GM18873 (cell line): ENCODE results near the gene CAPZA3.
"Not testable (repeated sequence)": the region's sequence is repeated elsewhere in the genome, so short reads cannot be mapped to it uniquely, and the experiment has no call there.

Experiments
- ATAC-seq: cut with Tn5 transposase; IDR thresholded peaks from one replicate; pipeline ENCODE4 v1.9.1; 2021; ENCODE audit warnings: mild to moderate bottlenecking, moderate library complexity, moderate number of reproducible peaks; ENCODE audit not compliant: unreplicated experiment, low FRiP score

The CAPZA3 gene, protein sequence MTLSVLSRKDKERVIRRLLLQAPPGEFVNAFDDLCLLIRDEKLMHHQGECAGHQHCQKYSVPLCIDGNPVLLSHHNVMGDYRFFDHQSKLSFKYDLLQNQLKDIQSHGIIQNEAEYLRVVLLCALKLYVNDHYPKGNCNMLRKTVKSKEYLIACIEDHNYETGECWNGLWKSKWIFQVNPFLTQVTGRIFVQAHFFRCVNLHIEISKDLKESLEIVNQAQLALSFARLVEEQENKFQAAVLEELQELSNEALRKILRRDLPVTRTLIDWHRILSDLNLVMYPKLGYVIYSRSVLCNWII

DNA sequence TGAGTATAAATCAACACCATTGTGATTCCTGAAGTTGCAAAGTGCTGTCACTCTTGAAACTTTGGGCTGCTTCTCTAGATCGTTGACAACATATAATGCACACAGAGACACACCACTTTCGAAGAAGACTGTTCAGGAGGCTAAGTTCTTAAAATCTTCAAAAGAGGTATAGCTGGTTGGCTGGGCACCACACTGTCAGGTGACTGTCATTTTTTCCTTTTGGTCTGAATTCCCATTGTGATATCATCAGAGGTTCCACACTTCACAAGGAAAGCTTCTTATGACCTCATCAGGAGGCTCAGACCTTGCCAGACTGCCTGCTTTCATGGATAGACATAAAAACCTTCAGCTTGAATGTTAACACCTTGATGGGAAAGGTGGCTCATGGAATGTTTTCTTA lies at the start of gene CAPZA3, which contains the start of gene PLCZ1:
Gene CAPZA3 (plus strand): TSS at position 301 of the 400 bp plus-strand sequence. CDS start 150 bp downstream, outside the sequence.
Gene PLCZ1 (minus strand): TSS at position 194 of the 400 bp plus-strand sequence. CDS start 641 bp downstream, outside the sequence.
- ATAC-seq: no peak

- no peak for ATAC-seq
Observed at GRCh38 chr12:18689771-18690170, 48.1 kb upstream of the CAPZA3 start.

- ATAC-seq: no peak
Observed at GRCh38 chr12:18690653-18691052, 47.3 kb upstream of the CAPZA3 start.

DNA sequence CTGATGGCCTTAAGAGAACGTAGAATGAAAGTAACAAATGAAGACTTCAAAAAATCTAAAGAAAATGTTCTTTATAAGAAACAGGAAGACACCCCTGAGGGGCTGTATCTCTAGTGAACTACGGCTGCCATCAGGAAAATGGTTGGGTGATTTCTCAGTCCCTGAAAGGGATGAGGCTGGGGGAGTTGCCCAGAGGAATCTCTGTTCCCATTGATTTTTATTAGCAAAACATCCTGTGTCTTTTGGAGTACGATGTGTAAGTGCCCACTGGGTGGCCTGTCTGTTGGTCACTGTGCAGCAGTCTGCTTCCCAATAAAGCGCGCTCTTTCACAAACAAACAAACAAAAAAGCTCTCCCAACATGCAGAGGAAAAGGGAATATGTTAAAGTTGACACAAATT lies 43.9 kb upstream of the CAPZA3 start:
- ATAC-seq: not testable (repeated sequence)

DNA sequence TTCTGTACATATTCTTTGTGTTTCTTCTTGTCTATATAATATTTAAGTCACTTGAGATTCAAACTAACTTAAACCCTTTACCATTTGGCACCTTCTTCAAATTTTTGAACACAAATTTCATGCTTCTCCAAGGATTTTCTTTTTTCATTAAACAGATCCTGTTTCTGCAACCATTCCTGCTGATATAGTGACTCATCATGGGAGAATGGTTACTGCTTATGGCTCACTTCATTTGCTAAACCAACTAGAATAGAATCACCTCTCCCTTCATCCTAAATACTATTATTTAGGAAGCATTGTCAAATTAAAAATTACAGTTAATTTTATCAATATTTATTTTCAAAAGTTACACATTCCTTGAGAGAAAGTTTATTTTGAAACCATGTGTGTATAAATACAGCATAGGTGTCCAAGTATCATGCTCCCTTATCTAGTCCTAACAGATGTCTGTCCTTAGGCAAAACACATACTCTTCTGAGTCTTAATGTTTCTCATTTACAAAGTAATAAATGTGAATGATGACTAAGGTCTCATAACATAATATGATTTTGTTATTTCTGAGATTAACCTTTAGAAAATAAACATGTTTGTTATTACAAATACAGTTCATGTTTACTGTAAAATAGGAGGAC lies 40.8 kb upstream of the CAPZA3 start:
- no peak for ATAC-seq

- ATAC-seq: no peak
Observed at GRCh38 chr12:18700271-18700670, 37.6 kb upstream of the CAPZA3 start.

- ATAC-seq: no peak
Observed at GRCh38 chr12:18703321-18703720, 34.6 kb upstream of the CAPZA3 start.

- ATAC-seq: no peak
Observed at GRCh38 chr12:18703911-18704310, 34.0 kb upstream of the CAPZA3 start.

DNA sequence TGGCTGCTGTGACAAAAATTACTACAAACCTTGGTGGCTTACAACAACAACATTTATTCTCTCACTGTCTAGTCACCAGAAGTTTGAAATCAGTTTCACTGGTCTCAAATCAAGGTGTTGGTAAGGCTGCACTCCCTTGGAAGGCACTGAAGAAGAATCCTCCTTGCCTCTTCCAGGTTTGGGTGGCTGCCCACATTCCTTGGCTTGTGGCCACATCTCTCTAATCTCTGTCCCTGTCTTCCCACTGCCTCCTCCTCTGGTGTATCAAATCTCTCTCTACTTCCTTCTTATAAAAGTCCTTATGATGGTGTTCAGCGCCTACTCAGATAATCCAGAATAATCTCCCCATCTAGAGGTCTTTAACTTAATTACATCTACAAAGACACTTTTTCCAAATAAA lies 31.1 kb upstream of the CAPZA3 start:
- ATAC-seq: no peak

GRCh38 chr12:18716236-18716635 lies 21.7 kb upstream of the CAPZA3 start:
- ATAC-seq: no peak

- ATAC-seq: no peak
Observed at GRCh38 chr12:18718462-18718861, 19.5 kb upstream of the CAPZA3 start.

DNA sequence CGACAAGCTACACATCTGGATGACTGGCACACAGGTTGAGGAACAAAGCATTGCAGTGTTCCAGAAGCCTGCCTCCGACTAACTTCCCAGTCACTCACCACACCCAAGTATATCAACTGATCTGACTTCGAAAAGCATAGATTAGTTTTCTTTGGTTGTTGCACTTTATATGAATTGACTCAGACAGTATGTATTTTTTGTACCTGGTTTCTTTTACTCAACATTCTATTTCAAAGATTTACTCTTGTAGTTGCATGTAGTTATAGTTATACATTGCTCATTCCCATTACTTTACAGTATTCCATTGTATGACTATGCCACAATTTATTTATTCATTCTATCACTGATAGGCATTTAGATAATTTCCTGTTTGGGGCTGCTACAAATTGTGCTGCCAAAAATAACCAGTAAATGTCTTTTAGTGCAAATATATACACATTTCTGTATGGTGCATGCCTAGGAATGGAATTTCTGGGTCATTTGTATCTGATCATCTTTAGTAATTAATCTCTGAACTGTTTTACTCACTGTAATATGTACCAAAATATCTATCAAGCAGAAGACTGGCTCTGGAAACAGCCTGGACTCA lies 17.9 kb upstream of the CAPZA3 start:
- ATAC-seq: no peak

GRCh38 chr12:18720690-18721089 lies 17.2 kb upstream of the CAPZA3 start:
- ATAC-seq: no peak

DNA sequence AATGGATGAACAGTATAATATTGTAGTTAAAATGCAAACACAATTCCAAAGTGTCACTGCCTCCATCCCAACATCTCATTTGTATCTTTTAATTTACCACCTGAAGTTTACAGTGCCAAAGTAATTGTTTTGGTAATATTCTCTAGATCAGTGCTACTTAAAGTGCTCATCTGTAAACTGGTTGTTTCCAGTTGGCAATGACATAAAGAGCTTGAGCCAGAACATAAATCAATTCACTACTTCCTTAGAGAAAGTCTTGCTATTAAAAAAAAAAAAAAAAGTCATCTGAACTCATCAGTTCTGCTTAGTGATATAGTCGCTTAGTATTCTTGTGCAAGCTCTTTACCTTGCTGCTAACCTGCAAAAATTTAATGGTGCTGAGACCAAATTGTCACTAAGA lies 16.5 kb upstream of the CAPZA3 start:
- ATAC-seq: no peak

- ATAC-seq: no peak
Observed at GRCh38 chr12:18723752-18724151, 14.2 kb upstream of the CAPZA3 start.

- no peak for ATAC-seq
Observed at GRCh38 chr12:18731156-18731555, 6.8 kb upstream of the CAPZA3 start.

DNA sequence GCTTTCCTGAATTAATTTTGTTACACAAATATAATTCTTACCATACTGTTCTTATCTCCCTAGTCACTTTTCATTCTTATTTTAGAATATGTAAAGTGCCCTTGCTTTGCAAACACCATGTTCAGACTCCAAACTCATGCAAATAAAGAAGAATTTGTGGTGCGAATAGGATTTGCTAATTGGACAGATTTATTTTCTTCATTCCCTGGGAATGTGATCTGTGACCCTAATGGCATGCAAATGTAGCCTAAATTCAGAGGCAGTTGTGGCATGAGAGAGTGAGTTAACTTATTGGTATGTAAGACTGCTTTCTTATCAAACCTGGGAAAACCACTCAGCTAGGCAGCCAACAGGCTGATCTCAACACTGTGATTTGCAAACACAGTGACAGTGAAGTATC lies 10.0 kb downstream of the CAPZA3 start:
- no peak for ATAC-seq

DNA sequence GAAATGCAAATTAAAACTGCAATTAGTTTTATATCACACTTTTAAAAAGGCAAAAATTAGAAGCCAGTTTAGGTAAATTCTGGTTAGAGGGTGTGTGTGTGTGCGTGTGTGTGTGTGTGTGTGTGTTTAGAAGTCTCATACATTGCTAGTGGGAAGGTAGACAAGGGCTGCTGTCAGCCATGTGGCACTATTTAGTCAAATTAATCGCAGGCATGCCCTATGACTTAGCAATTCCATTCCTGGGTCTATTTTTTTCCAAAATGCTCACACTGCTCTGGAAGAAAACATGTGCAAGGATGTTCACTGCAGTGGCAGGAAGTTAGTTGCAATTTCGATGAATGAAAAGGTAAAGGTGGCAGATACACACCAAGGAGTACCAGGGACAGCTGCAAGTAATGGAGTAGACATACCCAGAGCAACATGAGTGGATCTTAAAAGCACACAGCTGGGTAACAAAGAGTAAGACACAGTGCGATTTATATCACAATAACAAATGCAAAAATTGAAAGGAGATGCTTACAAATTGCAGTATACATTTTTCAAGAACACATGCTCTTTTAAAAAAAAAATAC lies 11.6 kb downstream of the CAPZA3 start:
- ATAC-seq: no peak

DNA sequence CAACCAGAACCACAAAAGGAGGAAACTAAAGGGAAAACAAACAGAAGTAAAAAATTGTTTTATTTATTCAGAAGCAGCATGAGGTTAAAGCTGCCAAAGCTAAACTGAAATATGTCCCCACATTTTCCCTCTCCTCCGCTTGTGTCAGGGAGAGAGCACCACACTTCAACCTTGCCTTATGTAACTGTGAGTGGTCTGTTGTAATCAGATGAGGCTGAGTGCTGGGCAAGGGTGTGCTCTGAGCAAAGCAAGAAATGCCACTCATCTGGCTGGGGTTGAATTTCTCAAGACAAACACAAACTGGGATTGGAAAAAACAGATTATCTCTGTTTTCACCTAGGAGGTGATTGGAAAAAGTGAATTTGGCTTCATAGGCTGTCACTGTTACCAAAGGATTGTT lies 12.2 kb downstream of the CAPZA3 start:
- no peak for ATAC-seq

DNA sequence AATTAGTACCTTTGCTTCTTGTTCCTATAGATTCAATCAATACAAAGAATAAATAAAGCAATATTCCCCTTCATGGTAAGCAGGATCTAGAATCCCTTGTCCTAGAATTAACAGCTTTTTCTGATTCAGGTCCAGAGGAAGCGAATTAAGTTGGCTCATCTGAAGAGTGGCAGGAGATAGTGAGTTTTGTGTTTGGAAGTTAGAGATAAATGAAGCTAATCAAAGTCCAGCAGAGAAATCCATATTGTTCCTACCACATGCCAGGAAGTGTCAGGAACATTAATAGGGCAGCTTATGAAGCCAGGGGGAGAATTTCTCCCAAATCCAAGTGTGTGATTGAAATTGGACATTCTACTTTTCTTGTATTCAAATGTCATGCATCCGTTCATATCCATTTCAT lies 13.9 kb downstream of the CAPZA3 start:
- ATAC-seq: no peak

GRCh38 chr12:18752280-18752920 lies 14.5 kb downstream of the CAPZA3 start:
- no peak for ATAC-seq
